ENCODE measurements around the gene FAM131C.
"Not testable (repeated sequence)": the region's sequence is repeated elsewhere in the genome, so short reads cannot be mapped to it uniquely, and the experiment has no call there.

FAM131C gene

GRCh38 chr1:16032388-16033102, 40.9 kb downstream of the FAM131C start:
- DNase-seq, result peak; percentile 98

- no peak for DNase-seq
These were observed 41.9 kb downstream of the FAM131C start for GRCh38 chr1:16031551-16031950.

- DNase-seq, result no peak
These were observed 44.2 kb downstream of the FAM131C start for GRCh38 chr1:16029288-16029687.

GRCh38 chr1:16029003-16029268, 44.5 kb downstream of the FAM131C start:
- DNase-seq, result not testable (repeated sequence)

- no peak for DNase-seq
These were observed 45.0 kb downstream of the FAM131C start for GRCh38 chr1:16028237-16029002.

- DNase-seq, result peak; percentile 93
These were observed 46.5 kb downstream of the FAM131C start for GRCh38 chr1:16026723-16027484.

- not testable (repeated sequence) for DNase-seq
These were observed 47.1 kb downstream of the FAM131C start for GRCh38 chr1:16026302-16026701.

GRCh38 chr1:16023050-16023653, 50.3 kb downstream of the FAM131C start:
- no peak for DNase-seq

GRCh38 chr1:16022393-16022792, 51.1 kb downstream of the FAM131C start:
- DNase-seq, result no peak

GRCh38 chr1:16021681-16022080, 51.8 kb downstream of the FAM131C start, which contains the start of gene CLCNKA:
Gene CLCNKA, plus strand, starts transcription at chr1:16022036. Its CDS starts 584 bp downstream, at chr1:16022620.
- no peak for DNase-seq

- DNase-seq, result not testable (repeated sequence)
These were observed 52.6 kb downstream of the FAM131C start for GRCh38 chr1:16020878-16021277.

GRCh38 chr1:16020325-16020724, 53.1 kb downstream of the FAM131C start:
- no peak for DNase-seq

- DNase-seq, result peak; percentile 81
These were observed 53.7 kb downstream of the FAM131C start for GRCh38 chr1:16019644-16020277.

- no peak for DNase-seq
These were observed 54.5 kb downstream of the FAM131C start for GRCh38 chr1:16018749-16019643.

- no peak for DNase-seq
These were observed 55.1 kb downstream of the FAM131C start for GRCh38 chr1:16018308-16018707.

- DNase-seq, result peak; percentile 95
These were observed 55.8 kb downstream of the FAM131C start, which contains the start of gene HSPB7 for GRCh38 chr1:16017461-16018303. Gene HSPB7, minus strand, starts transcription at chr1:16018043. Its CDS starts 80 bp downstream, at chr1:16017963.

GRCh38 chr1:16017076-16017460, 56.4 kb downstream of the FAM131C start:
- DNase-seq, result no peak

GRCh38 chr1:16015960-16016901, 57.2 kb downstream of the FAM131C start:
- DNase-seq, result no peak

GRCh38 chr1:16015491-16015890, 58.0 kb downstream of the FAM131C start:
- DNase-seq, result no peak

Measured in islet precursor cell (in vitro differentiated cells).